Pancreas (tissue), 10 donors: ENCODE data around the gene CAPN8. TPM values are rescaled to one million over a fixed set of nuclear protein-coding genes. Genes with fewer than 3 reads are reported as not detected.

Experiments used
- ATAC-seq, 4 donors: fragments of 200-7000 bp; cut with Tn5 transposase; one replicate each; pipeline versions ENCODE4 v1.8.0 to v1.9.1; 2020; ENCODE audit warnings: mild to moderate bottlenecking in 4 of 4, moderate library complexity in 4 of 4
- DNase-seq, 6 donors: peaks; one replicate each; pipeline ENCODE4 v3.0.0-alpha.2; 2020
- FAIRE-seq: peaks from 2 replicates; lab custom pipeline; 2012; peaks lifted over from hg19 to GRCh38; lab: Jason Lieb, UNC
- H3K27ac ChIP-seq, 4 donors: fragments of 200-600 bp; sonication (generic); 1 replicate in 3 of 4; 2 replicates in 1 of 4; pipeline versions ENCODE4 v1.5.0 to v1.8.0; 2020
- H3K27me3 ChIP-seq, 4 donors: fragments of 200-600 bp; one replicate each; pipeline ENCODE4 v1.8.0; 2021
- H3K36me3 ChIP-seq, 3 donors: fragments of 200-600 bp; sonication (generic) in 1 of 3; one replicate each; pipeline versions ENCODE4 v1.5.0 to v1.8.0; 2020 to 2021
- H3K4me1 ChIP-seq, 3 donors: fragments of 200-600 bp; one replicate each; pipeline ENCODE4 v1.8.0; 2021
- H3K4me3 ChIP-seq, 4 donors: fragments of 200-600 bp; sonication (generic) in 2 of 4; one replicate each; pipeline versions ENCODE4 v1.5.0 to v1.8.0; 2020 to 2021
- H3K9me3 ChIP-seq, 4 donors: fragments of 200-600 bp; one replicate each; pipeline ENCODE4 v1.8.0; 2021
- CTCF ChIP-seq, 4 donors: fragments of 200-600 bp; sonication (generic) in 3 of 4; IDR thresholded peaks; one replicate each; pipeline versions ENCODE4 v1.5.0 to v1.8.0; 2021; ENCODE audit warnings: antibody characterized with exemption in 4 of 4
- WGBS, 2 donors: extraction: QIAGEN DNeasy Blood & Tissue Kit; methylation state at CpG; one replicate each; pipeline ENCODE4 v1.1.7; 2013; 5-methylcytosine and 5-hydroxymethylcytosine counted together
- intact Hi-C, 3 donors: fragments of 100-400 bp; cut with DNase I; formaldehyde crosslinking; loops; one replicate each; pipeline versions ENCODE4 v1.11.1 to v1.14.2; 2022
- polyA plus RNA-seq, 2 donors: library from polyadenylated mRNA; stranded (reverse); fragments of 200-250 nt; gene quantifications; one replicate each; pipeline ENCODE4 v1.2.3, GENCODE V29; 2013
- total RNA-seq, 6 donors: library from RNA; stranded (reverse); fragmentation: NEBNext Ultra II Directional in 4 of 6; extraction: Animal tissue kit (Norgen Biotek cat#: 25700) in 4 of 6; gene quantifications; one replicate each; pipeline versions ENCODE4 v1.2.1 to v1.2.4, GENCODE V29; 2021 to 2023
- donor health status: healthy with polysubstance abuse.
- donor health status: DM: no; HTN: no; CAD: no; lungs with moderate emphysema.
- donor health status: DM: no; HTN: no; CAD: no.
- donor health status: control.
- donor health status: control.
- donor health status: Bipolar disorder and iron deficiency.
- donor health status: DM: yes; HTN: yes; CAD: no.
- donor health status: DM: no; HTN: no; CAD: no.
- donor health status: DM: no; HTN: no; CAD: no.
- donor health status: DM: yes; HTN: yes; CAD: no.

CAPN8 gene
- total and polyA plus RNA-seq, 8 donors: 0.67 to 12.5 (median 1.9) TPM

- WGBS, 2 donors: 40 to 57% methylated on average over 4 of the region's 4 CpGs
- H3K9me3 ChIP-seq: no peaks in the 10 kb centered on the region
- no peak for ATAC-seq
- no peak overlapping the region for H3K4me3 ChIP-seq
- peaks cover 0 to 3% (median 0%) of the 10 kb centered on the region in 3 donors for H3K4me1 ChIP-seq
- no peak overlapping the region for H3K27ac ChIP-seq
- H3K36me3 ChIP-seq: no peaks in the 10 kb centered on the region
- no peak for TF ChIP-seq CTCF (IDR thresholded peaks at IDR 0.05)
- DNase-seq: no peak
- intact Hi-C loops: no loop called here
- no peaks in the 10 kb centered on the region for H3K27me3 ChIP-seq
- no peak for FAIRE-seq
Observed at GRCh38 chr1:223635236-223635635, 30.3 kb downstream of the CAPN8 start.

- Histone ChIP-seq H3K9me3 (no peaks in the 10 kb centered on the region), H3K27ac (no peak overlapping the region), H3K36me3 (no peaks in the 10 kb centered on the region), H3K4me3 (no peak overlapping the region), H3K4me1 (peaks cover 0 to 3% (median 0%) of the 10 kb centered on the region in 3 donors), H3K27me3 (no peaks in the 10 kb centered on the region)
- TF ChIP-seq CTCF (IDR thresholded peaks at IDR 0.05): no peak
- DNase-seq (no peak), FAIRE-seq (no peak), ATAC-seq (no peak)
- WGBS, 2 donors: 71 to 84% methylated on average over 4 of the region's 4 CpGs
- intact Hi-C loops: no loop called here
Observed at GRCh38 chr1:223634423-223634822, 31.1 kb downstream of the CAPN8 start.

GRCh38 chr1:223631956-223632355 is 33.5 kb downstream of the CAPN8 start:
- WGBS, 2 donors: 75 to 86% methylated on average over 6 of the region's 6 CpGs
- FAIRE-seq: no peak
- no peak for DNase-seq
- Histone ChIP-seq H3K27ac (no peak overlapping the region), H3K4me3 (no peak overlapping the region), H3K9me3 (no peaks in the 10 kb centered on the region), H3K4me1 (no peaks in the 10 kb centered on the region), H3K27me3 (no peaks in the 10 kb centered on the region), H3K36me3 (no peaks in the 10 kb centered on the region)
- no peak for TF ChIP-seq CTCF (IDR thresholded peaks at IDR 0.05)
- no peak for ATAC-seq
- intact Hi-C loops: no loop called here

- intact Hi-C loops: no loop called here
- Histone ChIP-seq H3K9me3 (no peaks in the 10 kb centered on the region), H3K4me1 (no peaks in the 10 kb centered on the region), H3K27me3 (no peaks in the 10 kb centered on the region), H3K4me3 (no peak overlapping the region), H3K36me3 (no peaks in the 10 kb centered on the region), H3K27ac (no peak overlapping the region)
- ATAC-seq (no peak), FAIRE-seq (no peak), DNase-seq (no peak)
- 32 to 49% methylated on average over 2 of the region's 2 CpGs for WGBS, 2 donors
- no peak for TF ChIP-seq CTCF (IDR thresholded peaks at IDR 0.05)
Observed at GRCh38 chr1:223631473-223631872, 34.0 kb downstream of the CAPN8 start.

- no peak overlapping the region for H3K4me3 ChIP-seq
- no peaks in the 10 kb centered on the region for H3K36me3 ChIP-seq
- no peak for FAIRE-seq
- H3K27me3 ChIP-seq: no peaks in the 10 kb centered on the region
- no peak for ATAC-seq
- no peak for DNase-seq
- 43 to 67% methylated on average over 3 of the region's 3 CpGs for WGBS, 2 donors
- no peaks in the 10 kb centered on the region for H3K4me1 ChIP-seq
- H3K9me3 ChIP-seq: no peaks in the 10 kb centered on the region
- no peak for TF ChIP-seq CTCF (IDR thresholded peaks at IDR 0.05)
- no peak overlapping the region for H3K27ac ChIP-seq
- intact Hi-C loops: no loop called here
Observed at GRCh38 chr1:223629126-223629457, 36.4 kb downstream of the CAPN8 start.
